T-helper 17 cell (primary cell): ENCODE measurements around the gene TMCC2. TPM values are rescaled to one million over a fixed set of nuclear protein-coding genes. Genes with fewer than 3 reads are reported as not detected.
A peak's percentile ranks its signal among the peaks of the same experiment; 100 is the strongest.
"Not testable (repeated sequence)": the region's sequence is repeated elsewhere in the genome, so short reads cannot be mapped to it uniquely, and the experiment has no call there.

Source experiments
- ATAC-seq: fragments of 150-1000 bp; cut with Tn5 transposase; 2 replicates; pipeline ENCODE4 v1.10.0; 2021; ENCODE audit warnings: mild to moderate bottlenecking, moderate library complexity
- DNase-seq, 3 donors: peaks; one replicate each; pipeline versions ENCODE4 v3.0.0 to v3.0.0-alpha.2; 2020 to 2021
- H3K9me3 ChIP-seq: one replicate; pipeline ENCODE4 v1.7.0; 2013; ENCODE audit warnings: low read length, mild to moderate bottlenecking; ENCODE audit not compliant: control insufficient read depth, poor library complexity, severe bottlenecking
- H3K27ac Mint-ChIP-seq: one replicate; pipeline ENCODE4 v1.8.0; 2022; ENCODE audit warnings: mild to moderate bottlenecking, moderate library complexity, mixed read lengths
- H3K27me3 Mint-ChIP-seq: one replicate; pipeline ENCODE4 v1.8.0; 2022; ENCODE audit warnings: mixed read lengths
- H3K36me3 Mint-ChIP-seq: one replicate; pipeline ENCODE4 v1.8.0; 2022; ENCODE audit warnings: low read depth, mixed read lengths
- H3K4me1 Mint-ChIP-seq: one replicate; pipeline ENCODE4 v1.8.0; 2022; ENCODE audit warnings: mild to moderate bottlenecking, mixed read lengths
- H3K4me3 Mint-ChIP-seq: one replicate; pipeline ENCODE4 v1.8.0; 2022; ENCODE audit warnings: mild to moderate bottlenecking, moderate library complexity, mixed read lengths
- total RNA-seq, 4 donors: library from RNA in 2 of 4; stranded (reverse) in 2 of 4; gene quantifications; one replicate each; pipeline ENCODE4 v1.2.3 and lab custom pipeline; 2022 to 2026

Gene TMCC2
- total RNA-seq, 2 donors from 2014 or later = 0.65 to 10.2 TPM

- H3K9me3 ChIP-seq = no peaks in the 10 kb centered on the region
- H3K36me3 Mint-ChIP-seq = no peaks in the 10 kb centered on the region
- peak overlapping the region; percentile 99 for H3K27ac Mint-ChIP-seq
- H3K4me3 Mint-ChIP-seq = peak overlapping the region; percentile 93
- no peaks in the 10 kb centered on the region for H3K27me3 Mint-ChIP-seq
- peak; percentile 70 for ATAC-seq
- DNase-seq = peak; percentile 49 to 68 (median 54)
- H3K4me1 Mint-ChIP-seq = peaks cover 66% of the 10 kb centered on the region
These were observed 60.2 kb downstream of the TMCC2 start for GRCh38 chr1:205287767-205288559.

- Mint-ChIP-seq H3K4me3 (no peak overlapping the region), H3K27me3 (no peaks in the 10 kb centered on the region), H3K4me1 (peaks cover 55% of the 10 kb centered on the region), H3K27ac (peak overlapping the region; percentile 80), H3K36me3 (no peaks in the 10 kb centered on the region)
- no peak for DNase-seq
- no peaks in the 10 kb centered on the region for H3K9me3 ChIP-seq
- no peak for ATAC-seq
These were observed 63.9 kb downstream of the TMCC2 start for GRCh38 chr1:205291596-205291995.

- ATAC-seq (no peak), DNase-seq (no peak)
- no peaks in the 10 kb centered on the region for H3K9me3 ChIP-seq
- H3K4me1 Mint-ChIP-seq = peaks cover 50% of the 10 kb centered on the region
- no peak overlapping the region for H3K4me3 Mint-ChIP-seq
- no peaks in the 10 kb centered on the region for H3K36me3 Mint-ChIP-seq
- no peaks in the 10 kb centered on the region for H3K27me3 Mint-ChIP-seq
- H3K27ac Mint-ChIP-seq = no peak overlapping the region
These were observed 65.8 kb downstream of the TMCC2 start for GRCh38 chr1:205293350-205294074.

- no peak overlapping the region for H3K4me3 Mint-ChIP-seq
- DNase-seq (no peak), ATAC-seq (no peak)
- no peaks in the 10 kb centered on the region for H3K36me3 Mint-ChIP-seq
- H3K9me3 ChIP-seq = no peaks in the 10 kb centered on the region
- no peak overlapping the region for H3K27ac Mint-ChIP-seq
- no peaks in the 10 kb centered on the region for H3K27me3 Mint-ChIP-seq
- peaks cover 43% of the 10 kb centered on the region for H3K4me1 Mint-ChIP-seq
These were observed 66.6 kb downstream of the TMCC2 start for GRCh38 chr1:205294175-205294917.

GRCh38 chr1:205294934-205295333, 67.2 kb downstream of the TMCC2 start:
- H3K27me3 Mint-ChIP-seq = no peaks in the 10 kb centered on the region
- peaks cover 44% of the 10 kb centered on the region for H3K4me1 Mint-ChIP-seq
- no peaks in the 10 kb centered on the region for H3K36me3 Mint-ChIP-seq
- no peak for ATAC-seq
- no peak overlapping the region for H3K27ac Mint-ChIP-seq
- no peaks in the 10 kb centered on the region for H3K9me3 ChIP-seq
- H3K4me3 Mint-ChIP-seq = no peak overlapping the region
- DNase-seq = no peak

GRCh38 chr1:205296154-205296553, 68.4 kb downstream of the TMCC2 start:
- Mint-ChIP-seq H3K27ac (peak overlapping the region; percentile 80), H3K4me1 (peaks cover 46% of the 10 kb centered on the region), H3K4me3 (peak overlapping the region; percentile 37), H3K27me3 (no peaks in the 10 kb centered on the region), H3K36me3 (no peaks in the 10 kb centered on the region)
- DNase-seq (no peak), ATAC-seq (no peak)
- no peaks in the 10 kb centered on the region for H3K9me3 ChIP-seq

- Mint-ChIP-seq H3K27ac (peak overlapping the region; percentile 54), H3K4me1 (peaks cover 41% of the 10 kb centered on the region)
- H3K36me3 Mint-ChIP-seq = not testable (repeated sequence)
These were observed 69.9 kb downstream of the TMCC2 start for GRCh38 chr1:205297546-205298177.

GRCh38 chr1:205298191-205298994, 70.6 kb downstream of the TMCC2 start:
- Mint-ChIP-seq H3K4me1 (peaks cover 40% of the 10 kb centered on the region), H3K36me3 (peaks cover 3% of the 10 kb centered on the region), H3K27me3 (no peaks in the 10 kb centered on the region), H3K4me3 (no peak overlapping the region), H3K27ac (no peak overlapping the region)
- H3K9me3 ChIP-seq = no peaks in the 10 kb centered on the region
- DNase-seq (no peak), ATAC-seq (no peak)

More at GRCh38 chr1:205297546-205298177, 69.9 kb downstream of the TMCC2 start:
- H3K27me3 Mint-ChIP-seq, ATAC-seq, H3K9me3 ChIP-seq, DNase-seq: not testable (repeated sequence)
- H3K4me3 Mint-ChIP-seq = peak overlapping the region; percentile 47

GRCh38 chr1:205300149-205300548, 72.4 kb downstream of the TMCC2 start:
- Mint-ChIP-seq H3K27me3 (no peaks in the 10 kb centered on the region), H3K36me3 (peaks cover 8% of the 10 kb centered on the region), H3K4me1 (peaks cover 36% of the 10 kb centered on the region), H3K4me3 (no peak overlapping the region), H3K27ac (no peak overlapping the region)
- ATAC-seq (no peak), DNase-seq (no peak)
- no peaks in the 10 kb centered on the region for H3K9me3 ChIP-seq

GRCh38 chr1:205301205-205301821, 73.6 kb downstream of the TMCC2 start:
- peak overlapping the region; percentile 43 for H3K27ac Mint-ChIP-seq
- ATAC-seq (no peak), DNase-seq (no peak)
- no peaks in the 10 kb centered on the region for H3K9me3 ChIP-seq
- no peak overlapping the region for H3K4me3 Mint-ChIP-seq
- H3K4me1 Mint-ChIP-seq = peaks cover 30% of the 10 kb centered on the region
- peaks cover 12% of the 10 kb centered on the region for H3K36me3 Mint-ChIP-seq
- H3K27me3 Mint-ChIP-seq = no peaks in the 10 kb centered on the region

GRCh38 chr1:205301842-205302588, 74.3 kb downstream of the TMCC2 start:
- DNase-seq (no peak), ATAC-seq (no peak)
- H3K36me3 Mint-ChIP-seq = peaks cover 12% of the 10 kb centered on the region
- no peaks in the 10 kb centered on the region for H3K27me3 Mint-ChIP-seq
- H3K9me3 ChIP-seq = no peaks in the 10 kb centered on the region
- H3K27ac Mint-ChIP-seq = no peak overlapping the region
- no peak overlapping the region for H3K4me3 Mint-ChIP-seq
- H3K4me1 Mint-ChIP-seq = peaks cover 29% of the 10 kb centered on the region
